Colonic mucosa (tissue), 4 donors: ENCODE data around the gene KRT33A. TPM values are rescaled to one million over a fixed set of nuclear protein-coding genes. Genes with fewer than 3 reads are reported as not detected.

Experiments used
- DNase-seq: peaks from one replicate; pipeline ENCODE4 v3.0.0-alpha.2; 2020
- H3K27ac ChIP-seq: fragments of 200-600 bp; one replicate; pipeline ENCODE4 v1.8.0; 2021
- H3K27me3 ChIP-seq: fragments of 200-600 bp; one replicate; pipeline ENCODE4 v1.8.0; 2021
- H3K36me3 ChIP-seq: fragments of 200-600 bp; one replicate; pipeline ENCODE4 v1.8.0; 2021
- H3K4me1 ChIP-seq: fragments of 200-600 bp; one replicate; pipeline ENCODE4 v1.8.0; 2021; ENCODE audit warnings: mild to moderate bottlenecking
- H3K4me3 ChIP-seq: fragments of 200-600 bp; one replicate; pipeline ENCODE4 v1.8.0; 2021
- H3K9ac ChIP-seq, 2 donors: one replicate each; pipeline ENCODE4 v1.7.0; 2013; ENCODE audit warnings: control low read depth in 2 of 2, low read depth in 2 of 2, low read length in 2 of 2
- H3K9me3 ChIP-seq: fragments of 200-600 bp; one replicate; pipeline ENCODE4 v1.8.0; 2021
- intact Hi-C: fragments of 100-400 bp; cut with DNase I; formaldehyde crosslinking; loops from one replicate; pipeline ENCODE4 v1.14.1; 2022
- total RNA-seq, 2 donors: library from RNA; stranded (reverse); fragmentation: NEBNext Ultra II Directional in 1 of 2; extraction: Animal tissue kit (Norgen Biotek cat#: 25700) in 1 of 2; gene quantifications; one replicate each; pipeline ENCODE4 v1.2.1, GENCODE V29; 2021
- TF ChIP-seq, protein P1 (sequence below): fragments of 200-600 bp; IDR thresholded peaks from one replicate; pipeline ENCODE4 v1.8.0; 2022; ENCODE audit warnings: antibody characterized with exemption, mild to moderate bottlenecking
- donor health status: healthy.
- donor health status: DM: no; HTN: no; CAD: no.
- donor health status: DM: no; HTN: no; CAD: no.

The KRT33A gene
- total RNA-seq, 2 donors from 2014 or later: not detected

- intact Hi-C loops: no loop called here
- DNase-seq: no peak
- Histone ChIP-seq H3K4me1 (no peaks in the 10 kb centered on the region), H3K27ac (no peak overlapping the region), H3K9me3 (no peaks in the 10 kb centered on the region), H3K27me3 (no peaks in the 10 kb centered on the region), H3K4me3 (no peak overlapping the region), H3K9ac (no peak overlapping the region), H3K36me3 (no peaks in the 10 kb centered on the region)
- TF ChIP-seq, protein P1, sequence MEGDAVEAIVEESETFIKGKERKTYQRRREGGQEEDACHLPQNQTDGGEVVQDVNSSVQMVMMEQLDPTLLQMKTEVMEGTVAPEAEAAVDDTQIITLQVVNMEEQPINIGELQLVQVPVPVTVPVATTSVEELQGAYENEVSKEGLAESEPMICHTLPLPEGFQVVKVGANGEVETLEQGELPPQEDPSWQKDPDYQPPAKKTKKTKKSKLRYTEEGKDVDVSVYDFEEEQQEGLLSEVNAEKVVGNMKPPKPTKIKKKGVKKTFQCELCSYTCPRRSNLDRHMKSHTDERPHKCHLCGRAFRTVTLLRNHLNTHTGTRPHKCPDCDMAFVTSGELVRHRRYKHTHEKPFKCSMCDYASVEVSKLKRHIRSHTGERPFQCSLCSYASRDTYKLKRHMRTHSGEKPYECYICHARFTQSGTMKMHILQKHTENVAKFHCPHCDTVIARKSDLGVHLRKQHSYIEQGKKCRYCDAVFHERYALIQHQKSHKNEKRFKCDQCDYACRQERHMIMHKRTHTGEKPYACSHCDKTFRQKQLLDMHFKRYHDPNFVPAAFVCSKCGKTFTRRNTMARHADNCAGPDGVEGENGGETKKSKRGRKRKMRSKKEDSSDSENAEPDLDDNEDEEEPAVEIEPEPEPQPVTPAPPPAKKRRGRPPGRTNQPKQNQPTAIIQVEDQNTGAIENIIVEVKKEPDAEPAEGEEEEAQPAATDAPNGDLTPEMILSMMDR: no peak
Measured at GRCh38 chr17:41335747-41336146, 14.9 kb downstream of the KRT33A start.

- H3K4me1 ChIP-seq: no peaks in the 10 kb centered on the region
- intact Hi-C loops: no loop called here
- H3K4me3 ChIP-seq: no peak overlapping the region
- H3K27ac ChIP-seq: no peak overlapping the region
- no peak for DNase-seq
- no peaks in the 10 kb centered on the region for H3K9me3 ChIP-seq
- TF ChIP-seq, protein P1: no peak
- H3K36me3 ChIP-seq: no peaks in the 10 kb centered on the region
- no peak overlapping the region for H3K9ac ChIP-seq
- H3K27me3 ChIP-seq: no peaks in the 10 kb centered on the region
Measured at GRCh38 chr17:41334385-41335305, 16.0 kb downstream of the KRT33A start.

DNA sequence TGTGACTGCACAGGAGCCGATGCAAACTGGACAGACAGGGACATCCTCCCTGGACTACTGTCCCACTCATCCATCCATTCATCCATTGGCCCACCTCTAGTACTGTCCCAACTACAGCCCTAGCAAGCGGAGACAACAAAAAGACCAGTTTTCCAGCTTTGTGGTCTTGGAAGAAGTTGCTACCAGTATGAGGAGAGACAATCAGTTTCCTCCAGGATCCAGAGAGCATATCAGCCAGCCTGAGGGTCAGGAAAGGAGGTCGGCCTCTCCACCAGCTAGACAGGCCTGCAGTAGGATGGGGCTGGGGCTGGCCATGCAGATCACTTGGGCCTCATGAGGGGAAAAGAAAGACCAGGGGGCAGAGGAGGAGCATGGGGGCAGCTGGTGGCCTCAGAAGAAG is 16.8 kb downstream of the KRT33A start:
- Histone ChIP-seq H3K9me3 (no peaks in the 10 kb centered on the region), H3K4me3 (no peak overlapping the region), H3K36me3 (no peaks in the 10 kb centered on the region), H3K27ac (no peak overlapping the region), H3K4me1 (no peaks in the 10 kb centered on the region), H3K9ac (no peak overlapping the region), H3K27me3 (no peaks in the 10 kb centered on the region)
- TF ChIP-seq, protein P1: no peak
- intact Hi-C loops: no loop called here
- DNase-seq: no peak

DNA sequence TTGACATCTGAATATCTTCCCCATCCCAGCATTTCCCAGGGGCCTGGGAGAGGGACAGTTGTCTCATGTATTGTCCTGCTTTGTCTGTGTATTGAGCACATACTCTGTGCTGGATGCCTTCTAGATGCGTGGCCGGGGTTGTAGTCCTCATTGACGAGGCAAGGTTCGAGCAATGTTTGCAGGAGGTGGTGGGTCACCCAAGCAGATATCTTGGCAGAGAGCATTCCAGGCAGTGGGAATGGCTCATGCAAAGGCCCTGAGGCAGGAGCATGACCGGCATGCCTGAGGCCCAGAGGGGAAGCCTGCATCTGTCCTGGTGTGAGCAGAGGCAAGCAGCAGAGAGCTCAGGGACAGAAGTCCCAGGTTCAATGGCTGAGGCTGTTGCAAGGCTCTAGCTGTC is 17.5 kb downstream of the KRT33A start:
- Histone ChIP-seq H3K4me1 (no peaks in the 10 kb centered on the region), H3K4me3 (no peak overlapping the region), H3K36me3 (no peaks in the 10 kb centered on the region), H3K27ac (no peak overlapping the region), H3K9ac (no peak overlapping the region), H3K27me3 (no peaks in the 10 kb centered on the region), H3K9me3 (no peaks in the 10 kb centered on the region)
- TF ChIP-seq, protein P1: no peak
- intact Hi-C loops: no loop called here
- no peak for DNase-seq

GRCh38 chr17:41332239-41332638 is 18.4 kb downstream of the KRT33A start:
- TF ChIP-seq, protein P1: no peak
- H3K36me3 ChIP-seq: no peaks in the 10 kb centered on the region
- intact Hi-C loops: no loop called here
- DNase-seq: no peak
- no peak overlapping the region for H3K4me3 ChIP-seq
- H3K27ac ChIP-seq: no peak overlapping the region
- no peaks in the 10 kb centered on the region for H3K4me1 ChIP-seq
- H3K9me3 ChIP-seq: no peaks in the 10 kb centered on the region
- H3K27me3 ChIP-seq: no peaks in the 10 kb centered on the region
- H3K9ac ChIP-seq: no peak overlapping the region
